NCI-H2171 (cell line): ENCODE results near the gene DRAM1.

ENCODE experiments used
- DNase-seq: peaks from one replicate; lab custom pipeline; 2025; lab: John Stamatoyannopoulos, UW

DRAM1 gene

GRCh38 chr12:101941306-101942249 is 64.2 kb downstream of the DRAM1 start:
- DNase-seq: no peak

- no peak for DNase-seq
Measured at GRCh38 chr12:101942250-101942605, 64.8 kb downstream of the DRAM1 start.

GRCh38 chr12:101945369-101946232 is 68.2 kb downstream of the DRAM1 start:
- DNase-seq: peak; percentile 58

GRCh38 chr12:101946233-101946611 is 68.8 kb downstream of the DRAM1 start:
- no peak for DNase-seq

GRCh38 chr12:101947316-101947715 is 69.9 kb downstream of the DRAM1 start:
- DNase-seq: no peak

- DNase-seq: no peak
Measured at GRCh38 chr12:101948365-101948764, 71.0 kb downstream of the DRAM1 start.

- DNase-seq: no peak
Measured at GRCh38 chr12:101951002-101951670, 73.8 kb downstream of the DRAM1 start.

- no peak for DNase-seq
Measured at GRCh38 chr12:101954113-101954512, 76.7 kb downstream of the DRAM1 start.

GRCh38 chr12:101954676-101955075 is 77.3 kb downstream of the DRAM1 start:
- no peak for DNase-seq

GRCh38 chr12:101957252-101957959 is 80.0 kb downstream of the DRAM1 start:
- DNase-seq: no peak

- no peak for DNase-seq
Measured at GRCh38 chr12:101959607-101960006, 82.2 kb downstream of the DRAM1 start.

GRCh38 chr12:101962486-101962885 is 85.1 kb downstream of the DRAM1 start:
- no peak for DNase-seq

- no peak for DNase-seq
Measured at GRCh38 chr12:101963697-101964096, 86.3 kb downstream of the DRAM1 start.

GRCh38 chr12:101966496-101966895 is 89.1 kb downstream of the DRAM1 start:
- no peak for DNase-seq

- DNase-seq: no peak
Measured at GRCh38 chr12:101967506-101967905, 90.1 kb downstream of the DRAM1 start.

- DNase-seq: no peak
Measured at GRCh38 chr12:101968770-101969169, 91.4 kb downstream of the DRAM1 start.
